IPS-18a (cell line): ENCODE measurements around the gene PDSS2.
"Not testable (repeated sequence)": the region's sequence is repeated elsewhere in the genome, so short reads cannot be mapped to it uniquely, and the experiment has no call there.

Source experiments
- H3K27ac ChIP-seq: one replicate; pipeline ENCODE4 v1.5.1; 2013; ENCODE audit warnings: low read length
- H3K27me3 ChIP-seq: one replicate; pipeline ENCODE4 v1.6.1; 2013; ENCODE audit warnings: mild to moderate bottlenecking, low read length; ENCODE audit not compliant: control insufficient read depth, insufficient read depth
- H3K36me3 ChIP-seq: one replicate; pipeline ENCODE4 v1.6.1; 2013; ENCODE audit warnings: low read depth, low read length; ENCODE audit not compliant: control insufficient read depth
- H3K4me1 ChIP-seq: one replicate; pipeline ENCODE4 v1.6.1; 2013; ENCODE audit warnings: low read depth, low read length; ENCODE audit not compliant: control insufficient read depth
- H3K4me3 ChIP-seq: one replicate; pipeline ENCODE4 v1.5.1; 2013; ENCODE audit warnings: low read length
- H3K9ac ChIP-seq: one replicate; pipeline ENCODE4 v1.6.1; 2013; ENCODE audit warnings: mild to moderate bottlenecking, low read length, moderate library complexity
- H3K9me3 ChIP-seq: one replicate; pipeline ENCODE4 v1.6.1; 2013; ENCODE audit warnings: low read depth, low read length; ENCODE audit not compliant: control insufficient read depth

PDSS2 gene

DNA sequence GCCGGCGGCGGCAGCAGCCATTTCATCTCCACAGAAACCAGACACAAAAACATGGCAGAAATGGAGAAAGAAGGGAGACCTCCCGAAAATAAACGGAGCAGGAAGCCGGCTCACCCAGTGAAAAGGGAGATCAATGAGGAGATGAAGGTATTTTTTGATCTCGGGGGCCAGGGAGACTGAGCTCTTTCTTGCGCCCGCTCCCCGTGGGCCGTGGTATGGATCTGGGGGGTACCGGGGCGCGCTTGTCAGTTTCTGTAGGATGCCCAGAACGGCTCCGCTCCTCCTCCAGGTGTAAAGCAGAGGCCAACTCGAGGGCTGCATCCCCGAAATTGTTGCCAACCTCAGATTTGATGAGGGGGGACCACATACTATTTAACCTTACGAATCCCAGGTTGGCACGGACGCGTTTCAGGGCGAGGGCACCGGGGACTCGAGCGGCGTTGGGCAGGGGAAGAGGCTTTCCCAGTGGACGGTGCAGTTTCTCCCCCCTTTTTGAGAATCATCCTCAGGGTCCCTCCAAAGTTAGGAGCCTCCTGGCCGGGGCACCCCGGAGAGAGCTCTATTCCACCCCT lies 31.3 kb upstream of the PDSS2 start:
- H3K4me1 ChIP-seq: peaks cover 30% of the 10 kb centered on the region
- H3K9ac ChIP-seq: peak overlapping the region; percentile 55

DNA sequence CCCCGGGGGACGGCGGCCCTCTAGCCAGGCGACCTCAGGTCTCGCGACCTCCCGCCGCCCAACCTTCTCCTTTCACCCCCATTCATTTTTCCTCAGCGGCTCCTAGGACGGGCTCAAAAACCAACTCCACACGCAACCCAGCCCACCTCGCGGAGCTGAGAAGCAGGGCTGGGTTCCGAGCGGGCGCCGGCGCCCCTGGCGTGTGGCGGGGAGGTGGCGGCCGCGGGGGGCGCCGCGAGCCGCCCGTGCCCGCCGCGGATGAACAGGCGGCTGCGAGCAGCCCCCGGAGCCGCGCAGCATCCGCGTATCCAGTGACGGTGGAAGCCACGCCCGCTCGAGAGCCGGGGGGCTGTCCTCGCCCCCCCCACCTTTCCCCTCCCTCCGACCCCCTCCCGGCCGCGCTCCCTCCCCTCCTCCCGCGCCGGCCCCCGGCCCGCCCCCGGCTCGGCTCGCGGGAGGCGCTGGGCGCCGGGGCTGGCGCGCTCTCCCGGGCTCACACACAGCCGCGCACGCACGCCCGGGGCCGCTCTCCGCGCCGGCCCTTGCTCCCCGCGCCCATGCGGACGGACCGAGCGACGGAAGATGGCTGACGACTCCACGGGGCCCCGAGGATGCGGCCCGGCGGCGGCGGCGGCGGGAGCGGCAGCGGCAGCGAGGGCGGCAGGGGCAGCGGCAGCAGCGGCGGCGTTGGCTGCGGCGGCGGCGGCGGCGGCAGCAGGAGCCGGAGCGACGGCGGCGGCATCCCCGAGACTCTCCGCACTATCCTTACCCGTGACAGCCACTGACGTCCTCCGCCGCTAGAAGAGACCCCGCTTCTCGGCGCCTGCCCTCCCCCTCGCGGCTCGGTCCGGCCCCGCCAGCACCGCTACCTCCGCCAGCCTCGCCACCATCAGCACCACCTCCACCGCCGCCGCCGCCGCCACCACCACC lies 30.5 kb upstream of the PDSS2 start, which contains the start of gene SOBP:
TSS of gene SOBP (plus strand) at position 482 of the 930 bp plus-strand sequence. CDS start 500 bp downstream, outside the sequence.
- Histone ChIP-seq H3K9ac (peak within 1 kb of the TSS; percentile 55), H3K27ac (no peak within 1 kb of the TSS), H3K9me3 (no peaks in the 10 kb centered on the region), H3K4me3 (peak within 1 kb of the TSS; percentile 91), H3K4me1 (peaks cover 30% of the 10 kb centered on the region), H3K27me3 (peaks cover 64% of the 10 kb centered on the region), H3K36me3 (no peaks in the 10 kb centered on the region)

More for the DNA sequence above, 31.3 kb upstream of the PDSS2 start:
- H3K27me3 ChIP-seq: peaks cover 64% of the 10 kb centered on the region
- H3K27ac ChIP-seq: no peak overlapping the region
- no peaks in the 10 kb centered on the region for H3K36me3 ChIP-seq
- no peaks in the 10 kb centered on the region for H3K9me3 ChIP-seq
- H3K4me3 ChIP-seq: peak overlapping the region; percentile 91

DNA sequence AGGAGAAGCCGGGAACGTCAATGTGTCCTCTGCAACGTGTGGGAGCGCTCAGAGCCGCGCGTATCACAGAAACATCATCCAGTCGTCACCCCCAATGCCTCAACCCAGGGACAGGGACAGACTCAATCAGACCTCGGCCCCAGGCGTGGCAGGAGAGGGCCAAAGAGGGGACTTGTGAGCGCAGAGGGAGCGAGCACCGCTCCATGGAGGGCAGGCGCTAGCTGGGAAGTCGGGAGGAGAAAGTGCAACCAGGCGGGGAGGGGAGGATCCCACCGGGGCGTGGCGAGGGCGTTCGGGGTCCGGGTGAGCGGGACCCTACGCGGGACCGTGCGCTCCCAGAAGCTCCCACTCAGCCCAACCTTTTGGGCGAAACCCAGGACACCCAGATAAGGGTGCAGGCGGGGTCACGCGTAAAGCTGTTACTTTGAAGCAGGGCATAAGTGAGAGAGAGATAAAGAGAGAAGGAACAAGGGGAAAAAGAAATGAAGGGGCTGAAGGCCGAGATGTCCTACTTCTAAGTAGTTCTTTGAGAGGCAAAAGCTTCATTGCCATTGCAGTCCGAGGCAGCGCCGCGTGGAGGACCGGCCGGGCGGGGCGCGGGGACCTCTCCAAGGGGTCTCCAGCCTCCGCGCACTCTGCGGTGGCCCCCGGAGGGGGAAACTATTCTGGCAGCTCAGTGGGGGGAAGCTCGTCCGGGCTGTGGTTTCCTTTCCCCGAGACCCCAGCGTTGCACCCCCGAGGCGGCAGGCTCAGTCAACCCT lies 29.7 kb upstream of the PDSS2 start:
- H3K4me3 ChIP-seq: peak overlapping the region; percentile 66
- H3K27me3 ChIP-seq: peaks cover 64% of the 10 kb centered on the region
- no peak overlapping the region for H3K9ac ChIP-seq
- no peaks in the 10 kb centered on the region for H3K36me3 ChIP-seq
- no peaks in the 10 kb centered on the region for H3K9me3 ChIP-seq
- peaks cover 30% of the 10 kb centered on the region for H3K4me1 ChIP-seq
- no peak overlapping the region for H3K27ac ChIP-seq

DNA sequence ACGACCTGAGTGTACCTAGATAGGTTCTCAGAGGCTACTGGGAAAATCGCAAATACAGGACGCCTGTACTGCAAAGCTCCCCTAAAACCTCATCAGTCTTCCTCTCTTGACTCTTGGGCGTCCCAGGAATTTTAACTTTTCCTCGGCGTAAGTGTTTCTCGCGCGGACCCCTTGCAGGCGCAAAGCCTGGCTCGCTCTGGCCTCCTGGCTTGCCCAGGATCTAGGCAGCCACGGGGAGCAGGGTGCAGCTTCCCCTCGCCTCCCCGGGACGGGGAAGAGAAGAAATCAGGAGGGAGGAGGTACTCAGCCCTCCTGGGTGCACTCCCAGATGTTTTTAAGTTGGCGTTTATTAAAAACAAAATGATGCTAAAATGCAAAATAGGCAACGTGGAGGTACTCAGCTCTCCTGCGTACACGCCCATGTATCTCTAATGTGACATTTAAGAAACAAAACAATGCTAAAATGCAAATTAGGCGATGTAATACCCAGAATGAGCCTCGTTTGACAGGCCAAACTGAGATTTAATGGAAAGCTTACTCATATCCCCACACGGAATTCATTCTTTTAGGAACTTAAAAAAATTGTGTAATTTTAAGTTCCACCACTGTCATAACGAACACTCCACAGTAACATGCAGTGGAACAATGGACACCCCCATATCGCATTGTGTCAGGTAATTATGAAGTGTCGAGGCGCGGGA lies 29.0 kb upstream of the PDSS2 start:
- no peak overlapping the region for H3K27ac ChIP-seq
- H3K9ac ChIP-seq: no peak overlapping the region
- H3K4me1 ChIP-seq: peaks cover 24% of the 10 kb centered on the region
- H3K9me3 ChIP-seq: no peaks in the 10 kb centered on the region
- H3K36me3 ChIP-seq: no peaks in the 10 kb centered on the region
- peaks cover 59% of the 10 kb centered on the region for H3K27me3 ChIP-seq
- peak overlapping the region; percentile 66 for H3K4me3 ChIP-seq

DNA sequence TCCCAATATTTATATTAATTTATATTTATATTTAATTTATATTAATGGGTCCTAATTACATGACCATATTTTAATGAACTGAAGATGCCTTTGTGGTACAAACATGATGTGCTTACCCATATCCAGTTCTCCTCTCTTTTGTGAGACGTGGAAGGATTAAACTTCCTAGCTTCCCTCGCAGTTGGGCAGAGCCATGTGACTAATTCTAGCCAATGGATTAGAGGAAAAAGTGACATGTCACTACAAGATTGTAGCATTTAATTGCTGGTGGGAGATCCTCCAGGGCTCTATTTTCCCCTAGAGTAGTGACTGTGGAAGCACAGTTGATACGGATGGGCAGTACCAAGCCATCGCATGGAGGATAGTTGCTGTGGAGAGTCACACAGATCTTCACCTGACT lies 25.8 kb upstream of the PDSS2 start:
- Histone ChIP-seq H3K4me1 (peaks cover 7% of the 10 kb centered on the region), H3K36me3 (no peaks in the 10 kb centered on the region), H3K27me3 (peaks cover 29% of the 10 kb centered on the region), H3K9ac (no peak overlapping the region), H3K27ac (no peak overlapping the region), H3K9me3 (no peaks in the 10 kb centered on the region), H3K4me3 (no peak overlapping the region)

DNA sequence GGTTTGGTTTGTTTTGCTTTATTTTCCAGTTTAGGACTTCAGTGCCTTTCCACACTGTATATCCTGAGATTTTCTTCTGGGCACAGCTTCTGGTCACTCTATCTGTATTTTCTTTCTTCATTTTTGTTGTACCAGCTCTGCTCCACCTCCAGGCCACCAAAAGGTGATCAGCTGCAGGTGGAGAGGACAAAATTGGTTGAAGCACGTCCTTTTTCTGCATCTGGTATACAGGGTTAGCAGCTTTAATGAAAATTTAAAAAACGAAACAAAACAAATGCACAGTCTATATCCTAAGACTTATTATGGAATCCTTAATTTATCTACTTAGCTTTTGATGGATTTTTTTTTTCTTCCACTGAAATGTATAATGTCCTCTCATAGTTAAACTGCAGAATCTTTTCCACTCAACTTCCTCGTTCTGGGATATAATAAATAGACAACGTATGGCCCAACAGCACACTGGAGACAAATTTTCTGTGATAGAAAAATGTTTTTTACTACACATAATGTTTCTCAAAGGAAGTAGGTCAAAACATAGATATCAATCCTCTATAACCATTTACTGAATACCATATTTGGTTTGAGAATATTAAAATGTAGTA lies 19.8 kb upstream of the PDSS2 start:
- Histone ChIP-seq H3K4me1 (no peaks in the 10 kb centered on the region), H3K9me3 (no peaks in the 10 kb centered on the region), H3K27ac (no peak overlapping the region), H3K36me3 (no peaks in the 10 kb centered on the region), H3K4me3 (no peak overlapping the region), H3K9ac (no peak overlapping the region), H3K27me3 (no peaks in the 10 kb centered on the region)

DNA sequence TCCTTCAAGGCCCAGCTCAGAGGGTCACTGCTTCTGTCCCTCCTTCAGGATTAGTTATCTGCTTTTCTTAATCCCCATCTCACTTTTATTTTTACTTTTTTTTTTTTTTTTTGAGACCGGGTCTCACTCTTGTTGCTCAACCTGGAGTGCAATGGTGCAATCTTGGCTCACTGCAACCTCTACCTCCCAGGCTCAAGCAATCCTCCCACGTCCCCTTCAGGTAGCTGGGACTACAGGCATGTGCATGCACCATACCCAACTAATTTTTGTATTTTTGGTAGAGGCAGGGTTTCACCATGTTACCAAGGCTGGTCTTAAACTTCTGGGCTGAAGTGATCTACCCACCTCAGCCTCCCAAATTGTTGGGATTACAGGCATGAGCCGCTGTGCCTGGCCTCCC lies 16.5 kb upstream of the PDSS2 start:
- H3K4me3 ChIP-seq, H3K27me3 ChIP-seq, H3K4me1 ChIP-seq, H3K27ac ChIP-seq, H3K36me3 ChIP-seq, H3K9ac ChIP-seq, H3K9me3 ChIP-seq: not testable (repeated sequence)

DNA sequence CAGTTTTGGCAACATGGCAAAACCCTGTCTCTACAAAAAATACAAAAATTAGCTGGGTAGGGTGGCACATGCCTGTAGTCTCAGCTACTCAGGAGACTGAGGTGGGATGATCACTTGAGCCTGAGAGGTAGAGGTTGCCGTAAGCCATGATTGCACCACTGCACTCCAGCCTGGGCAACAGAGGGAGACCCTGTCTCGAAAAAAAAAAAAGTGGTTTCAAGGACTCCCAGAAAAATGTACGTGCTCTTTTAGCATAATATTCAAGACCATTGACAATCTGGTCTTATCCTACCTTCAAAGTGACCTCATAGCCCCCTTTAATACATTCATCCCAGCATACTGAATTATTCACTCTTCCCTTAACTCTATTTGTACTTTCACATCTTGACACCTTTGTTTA lies 16.0 kb upstream of the PDSS2 start:
- not testable (repeated sequence) for H3K27me3 ChIP-seq, H3K9ac ChIP-seq, H3K4me3 ChIP-seq, H3K4me1 ChIP-seq, H3K36me3 ChIP-seq, H3K9me3 ChIP-seq, H3K27ac ChIP-seq

DNA sequence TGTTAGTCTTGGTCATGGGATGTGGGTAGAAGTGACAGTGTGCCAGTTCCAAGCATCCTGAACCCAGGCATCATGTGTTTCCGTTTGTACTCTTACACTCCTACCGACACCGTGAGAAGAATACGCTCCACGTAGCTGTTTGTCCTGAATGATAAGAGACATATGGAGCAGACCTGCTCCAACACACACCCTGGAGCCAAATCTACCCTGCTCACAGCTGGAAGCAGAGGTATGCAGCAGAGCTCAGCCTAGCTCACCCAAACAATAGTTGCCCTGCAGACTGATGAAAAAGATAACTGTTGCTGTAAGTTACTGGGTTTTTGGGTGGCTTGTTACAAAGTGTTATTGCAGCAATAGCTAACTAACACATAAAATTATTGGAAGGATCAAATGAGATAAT lies 14.3 kb upstream of the PDSS2 start:
- Histone ChIP-seq H3K9me3 (no peaks in the 10 kb centered on the region), H3K27me3 (no peaks in the 10 kb centered on the region), H3K4me3 (no peak overlapping the region), H3K36me3 (no peaks in the 10 kb centered on the region), H3K27ac (no peak overlapping the region), H3K4me1 (no peaks in the 10 kb centered on the region), H3K9ac (no peak overlapping the region)

DNA sequence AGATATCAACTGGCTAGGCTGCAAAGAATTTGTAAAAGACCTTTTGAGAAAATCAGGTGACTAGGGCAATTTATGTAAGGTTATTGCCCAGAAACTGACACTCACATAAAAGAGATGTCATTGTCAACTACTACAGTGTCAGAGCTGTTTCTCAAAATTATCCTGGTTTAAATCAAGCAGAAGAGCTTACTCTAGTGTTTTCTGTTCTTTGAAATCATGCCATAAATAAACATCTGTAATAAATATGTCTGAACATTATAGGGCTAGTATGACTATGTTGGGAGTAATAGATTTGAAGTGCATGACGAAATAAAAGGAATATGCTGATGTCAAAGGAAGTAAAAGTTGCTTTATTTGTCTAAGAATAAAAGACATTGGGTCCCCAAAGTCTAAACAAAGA lies 11.0 kb upstream of the PDSS2 start:
- Histone ChIP-seq H3K9ac (no peak overlapping the region), H3K4me1 (peaks cover 6% of the 10 kb centered on the region), H3K27me3 (no peaks in the 10 kb centered on the region), H3K9me3 (no peaks in the 10 kb centered on the region), H3K36me3 (no peaks in the 10 kb centered on the region), H3K27ac (no peak overlapping the region), H3K4me3 (no peak overlapping the region)

DNA sequence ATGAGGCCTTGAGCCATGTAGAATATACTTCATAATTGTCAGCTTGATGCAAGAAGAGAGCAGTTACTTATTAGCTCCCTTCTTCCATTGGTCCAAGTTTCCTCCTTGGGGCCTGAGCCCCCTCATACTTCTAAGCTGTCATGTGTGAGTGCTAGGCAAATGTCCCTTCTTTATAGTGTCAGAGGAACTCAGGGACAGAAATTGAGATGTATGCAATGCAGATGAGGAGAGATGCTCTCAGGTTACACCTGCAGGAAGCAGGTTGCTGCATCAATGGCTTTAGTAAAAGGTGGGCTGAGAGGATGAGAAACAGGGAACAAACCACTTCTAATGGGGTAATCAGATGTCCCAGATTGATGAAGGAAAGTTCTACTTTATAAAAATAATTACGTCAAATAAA lies 6.7 kb upstream of the PDSS2 start:
- Histone ChIP-seq H3K9ac (no peak overlapping the region), H3K4me3 (no peak overlapping the region), H3K9me3 (no peaks in the 10 kb centered on the region), H3K36me3 (no peaks in the 10 kb centered on the region), H3K27ac (no peak overlapping the region), H3K4me1 (peaks cover 6% of the 10 kb centered on the region), H3K27me3 (no peaks in the 10 kb centered on the region)
